Ovary (tissue), 9 donors: ENCODE results near the gene SLC1A5. TPM values are rescaled to one million over a fixed set of nuclear protein-coding genes. Genes with fewer than 3 reads are reported as not detected.

ENCODE experiments used
- DNase-seq, 5 donors: peaks; one replicate each; pipeline ENCODE4 v3.0.0-alpha.2; 2019 to 2020
- H3K27ac ChIP-seq, 2 donors: fragments of 200-600 bp; one replicate each; pipeline versions ENCODE4 v1.5.1 to v1.8.0; 2019 to 2022
- H3K27me3 ChIP-seq: fragments of 200-600 bp; one replicate; pipeline ENCODE4 v1.8.0; 2022
- H3K36me3 ChIP-seq: fragments of 200-600 bp; sonication (generic); one replicate; pipeline ENCODE4 v1.5.1; 2019
- H3K4me1 ChIP-seq: one replicate; pipeline ENCODE4 v1.8.1; 2013; ENCODE audit warnings: mild to moderate bottlenecking, moderate library complexity; ENCODE audit not compliant: insufficient read depth
- H3K4me3 ChIP-seq: fragments of 200-600 bp; sonication (generic); one replicate; pipeline ENCODE4 v1.5.1; 2017
- H3K9me3 ChIP-seq, 2 donors: fragments of 200-600 bp in 1 of 2; sonication (generic) in 1 of 2; one replicate each; pipeline versions ENCODE4 v1.5.1 to v1.8.1; 2013 to 2019; ENCODE audit warnings: mild to moderate bottlenecking in 1 of 2, moderate library complexity in 1 of 2
- EP300 ChIP-seq: sonication (generic); formaldehyde crosslinking; IDR thresholded peaks from one replicate; pipeline ENCODE4 v1.6.1; 2017; ENCODE audit warnings: antibody characterized with exemption
- POLR2A ChIP-seq: fragments of 450-650 bp; IDR thresholded peaks from one replicate; pipeline ENCODE4 v1.6.1; 2017; ENCODE audit warnings: antibody characterized with exemption, mild to moderate bottlenecking, moderate library complexity
- WGBS, 3 donors: extraction: QIAGEN DNeasy Blood & Tissue Kit in 1 of 3; methylation state at CpG; one replicate each; pipeline versions ENCODE4 v1.1.5 to v1.1.7; 2013 to 2017; 5-methylcytosine and 5-hydroxymethylcytosine counted together
- intact Hi-C, 4 donors: fragments of 100-400 bp; cut with DNase I; formaldehyde crosslinking; loops; one replicate each; pipeline versions ENCODE4 v1.11.0 to v1.15.1; 2022 to 2023
- polyA plus RNA-seq, 2 donors: library from polyadenylated mRNA; stranded (reverse); fragments of 200-250 nt in 1 of 2; fragments of 350-450 nt in 1 of 2; fragmentation: Illumina TruSeq in 1 of 2; extraction: RNeasy Lipid Tissue Mini Kit (QIAGEN cat#74804) in 1 of 2; gene quantifications; one replicate each; pipeline ENCODE4 v1.2.3, GENCODE V29; 2013 to 2014
- total RNA-seq, 7 donors: library from RNA; depleted of rRNA in 2 of 7; stranded (reverse); fragments of >200 nt in 2 of 7; fragmentation: NEBNext Ultra II Directional in 3 of 7; extraction: Animal tissue kit (Norgen Biotek cat#: 25700) in 3 of 7; gene quantifications; one replicate each; pipeline versions ENCODE4 v1.1.0 to v1.2.4, GENCODE V29; 2016 to 2023
- TF ChIP-seq, protein P1 (sequence below), 3 donors: fragments of 450-650 bp in 2 of 3; fragments of 200-600 bp in 1 of 3; IDR thresholded peaks; one replicate each; pipeline versions ENCODE4 v1.5.1 to v1.8.0; 2016 to 2022; ENCODE audit warnings: antibody characterized with exemption in 3 of 3, mild to moderate bottlenecking in 1 of 3
- donor health status: DM: no; HTN: no; CAD: no; lungs with moderate emphysema.
- donor health status: DM: no; HTN: no; CAD: no.
- donor health status: Bipolar disorder and iron deficiency.
- donor health status: DM: yes; HTN: yes; CAD: no.
- donor health status: DM: no; HTN: no; CAD: no.
- donor health status: DM: yes; HTN: yes; CAD: no.

SLC1A5 gene
- total and polyA plus RNA-seq, 9 donors, result 26.8 to 339 (median 61.6) TPM

DNA sequence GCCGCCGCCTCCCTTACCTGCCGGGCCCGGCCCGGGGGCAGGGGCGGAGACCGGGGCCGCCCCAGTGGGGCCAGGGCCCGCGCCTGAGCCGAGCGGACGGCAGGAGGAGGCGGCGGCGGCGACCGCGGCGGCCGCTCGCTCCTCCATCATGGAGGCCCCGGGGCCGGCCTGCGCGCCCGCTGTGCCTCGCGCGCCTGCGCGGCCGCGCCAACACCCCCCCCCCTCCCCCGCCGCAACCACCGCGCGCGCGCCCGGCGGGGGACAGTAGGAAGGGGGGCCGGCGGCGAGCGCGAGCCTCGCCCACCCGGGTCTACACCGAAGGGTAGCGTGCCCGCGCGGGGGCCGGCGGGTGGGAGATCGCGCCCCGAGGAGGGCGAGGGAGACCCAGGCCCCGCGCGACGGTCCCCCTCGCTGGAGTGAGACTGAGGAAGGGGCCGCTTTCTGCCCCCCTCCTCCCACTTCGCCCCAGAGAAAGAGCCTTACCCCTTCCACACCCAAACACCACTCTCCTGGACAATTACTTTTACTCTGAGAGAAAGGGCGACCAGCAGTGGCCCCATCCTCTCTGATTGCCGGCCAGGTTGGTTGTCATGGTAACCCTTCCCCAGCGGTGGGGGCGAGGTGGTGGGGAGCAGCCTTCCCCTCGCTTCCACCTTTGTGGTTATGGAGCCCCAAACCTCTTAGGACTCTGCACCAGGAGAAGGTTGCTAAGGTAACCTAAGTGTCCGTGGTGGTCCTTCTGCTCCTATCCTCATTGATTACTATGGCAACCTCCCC is 41.9 kb downstream of the SLC1A5 start, which contains the start of gene STRN4:
Gene STRN4, minus strand, starts transcription at position 170 of the 777 bp plus-strand sequence. Its CDS starts 20 bp downstream, at position 150.
- DNase-seq, result peak; percentile 52 to 79 (median 66)
- Histone ChIP-seq H3K27me3 (no peaks in the 10 kb centered on the region), H3K4me3 (peak within 1 kb of the TSS; percentile 95), H3K36me3 (no peaks in the 10 kb centered on the region), H3K4me1 (peaks cover 11% of the 10 kb centered on the region), H3K9me3 (no peaks in the 10 kb centered on the region), H3K27ac (peak within 1 kb of the TSS; percentile 83 to 93)
- intact Hi-C loops, result loop anchor here in 1 of 4 donors (10.0 kb wide), 1 partner anchor 142 kb away; the partner anchor contains the start of gene CALM3
- TF ChIP-seq, protein P1, sequence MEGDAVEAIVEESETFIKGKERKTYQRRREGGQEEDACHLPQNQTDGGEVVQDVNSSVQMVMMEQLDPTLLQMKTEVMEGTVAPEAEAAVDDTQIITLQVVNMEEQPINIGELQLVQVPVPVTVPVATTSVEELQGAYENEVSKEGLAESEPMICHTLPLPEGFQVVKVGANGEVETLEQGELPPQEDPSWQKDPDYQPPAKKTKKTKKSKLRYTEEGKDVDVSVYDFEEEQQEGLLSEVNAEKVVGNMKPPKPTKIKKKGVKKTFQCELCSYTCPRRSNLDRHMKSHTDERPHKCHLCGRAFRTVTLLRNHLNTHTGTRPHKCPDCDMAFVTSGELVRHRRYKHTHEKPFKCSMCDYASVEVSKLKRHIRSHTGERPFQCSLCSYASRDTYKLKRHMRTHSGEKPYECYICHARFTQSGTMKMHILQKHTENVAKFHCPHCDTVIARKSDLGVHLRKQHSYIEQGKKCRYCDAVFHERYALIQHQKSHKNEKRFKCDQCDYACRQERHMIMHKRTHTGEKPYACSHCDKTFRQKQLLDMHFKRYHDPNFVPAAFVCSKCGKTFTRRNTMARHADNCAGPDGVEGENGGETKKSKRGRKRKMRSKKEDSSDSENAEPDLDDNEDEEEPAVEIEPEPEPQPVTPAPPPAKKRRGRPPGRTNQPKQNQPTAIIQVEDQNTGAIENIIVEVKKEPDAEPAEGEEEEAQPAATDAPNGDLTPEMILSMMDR (IDR thresholded peaks at IDR 0.05), result no peak
- TF ChIP-seq POLR2A, result no peak
- TF ChIP-seq EP300, result no peak
- 0 to 3% (median 1%) methylated on average over 19 to 49 of the region's 74 CpGs for WGBS, 3 donors

DNA sequence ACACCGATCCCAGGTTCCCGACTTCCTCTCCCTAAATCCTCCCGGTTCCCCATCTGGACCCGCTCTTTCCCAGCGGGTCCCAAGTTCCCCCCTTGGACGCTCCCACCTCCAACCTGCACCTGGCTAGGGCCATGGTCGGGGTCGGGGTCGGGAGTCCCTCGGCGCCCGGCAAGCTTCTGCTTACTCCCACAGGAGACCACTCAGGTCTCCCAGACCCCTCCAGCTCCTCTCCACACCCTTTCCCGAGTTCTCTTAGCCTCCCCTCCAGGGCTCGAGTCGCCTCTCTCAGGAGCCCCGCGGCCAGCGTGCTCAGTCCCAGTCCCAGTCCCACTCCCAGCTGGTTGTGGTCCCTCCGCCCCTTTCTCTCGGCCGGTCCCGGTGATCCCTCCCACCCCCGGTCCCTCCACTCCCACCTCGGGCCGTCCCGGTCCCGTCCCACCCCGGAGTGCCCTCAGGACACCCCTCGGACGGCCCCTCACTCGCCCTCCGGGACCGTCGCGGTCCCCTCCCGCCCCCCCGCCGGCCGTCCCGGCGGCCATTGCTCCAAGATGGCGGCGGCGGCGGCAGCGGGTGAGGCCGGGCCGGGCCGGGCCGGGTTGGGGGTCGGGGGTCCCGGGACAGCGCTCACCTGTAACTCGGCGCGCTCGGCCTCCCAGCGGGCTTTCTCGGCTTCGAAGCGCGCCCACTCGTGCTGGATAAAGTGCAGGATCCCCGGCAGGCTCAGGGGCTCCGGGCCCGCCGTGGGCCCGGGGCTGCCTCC is 42.7 kb downstream of the SLC1A5 start, which contains the start of gene FKRP:
Gene FKRP, plus strand, starts transcription at position 537 of the 760 bp plus-strand sequence. CDS start 9,394 bp downstream, outside the sequence.
- Histone ChIP-seq H3K9me3 (no peaks in the 10 kb centered on the region), H3K4me1 (peaks cover 11% of the 10 kb centered on the region), H3K27ac (peak within 1 kb of the TSS; percentile 83 to 93), H3K36me3 (no peaks in the 10 kb centered on the region), H3K27me3 (no peaks in the 10 kb centered on the region), H3K4me3 (peak within 1 kb of the TSS; percentile 95)
- peak in 4 of 5 donors; percentile 45 to 64 (median 59) for DNase-seq
- intact Hi-C loops, result loop anchor here in 1 of 4 donors (10.0 kb wide), 1 partner anchor 141 kb away; the partner anchor contains the start of gene CALM3
- WGBS, 3 donors, result 0 to 2% (median 1%) methylated on average over 25 to 68 of the region's 68 CpGs
- TF ChIP-seq POLR2A, result peak; percentile 34
- no peak for TF ChIP-seq EP300

DNA sequence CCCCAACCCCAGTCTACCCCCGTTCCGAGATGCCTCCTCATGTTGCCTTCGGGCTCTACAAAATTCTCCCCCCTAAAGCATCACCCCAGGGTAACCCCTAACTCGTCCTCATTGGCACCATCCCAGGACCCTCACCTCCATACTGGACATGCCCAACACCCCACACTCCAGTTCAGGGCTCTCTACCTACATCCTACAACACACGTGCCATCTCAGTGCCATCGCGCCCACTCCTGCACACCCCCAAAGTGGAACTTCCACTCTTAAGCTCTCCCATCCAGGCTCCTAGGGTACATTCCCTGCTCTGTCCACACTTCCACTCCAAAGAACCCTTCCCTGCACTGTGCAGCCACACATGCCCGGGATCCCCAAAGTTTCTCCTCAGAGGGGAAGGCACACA is 43.4 kb downstream of the SLC1A5 start:
- H3K4me3 ChIP-seq, result peak overlapping the region; percentile 95
- no peak overlapping the region for H3K27ac ChIP-seq
- intact Hi-C loops, result loop anchor here in 1 of 4 donors (10.0 kb wide), 1 partner anchor 140 kb away; the partner anchor contains the start of gene CALM3
- TF ChIP-seq EP300 (no peak), POLR2A (no peak)
- TF ChIP-seq, protein P1 (IDR thresholded peaks at IDR 0.05), result no peak
- 7 to 14% (median 11%) methylated on average over 8 of the region's 8 CpGs for WGBS, 3 donors
- DNase-seq, result peak in 2 of 5 donors; percentile 31 to 35
- no peaks in the 10 kb centered on the region for H3K27me3 ChIP-seq
- peaks cover 11% of the 10 kb centered on the region for H3K4me1 ChIP-seq
- no peaks in the 10 kb centered on the region for H3K9me3 ChIP-seq
- H3K36me3 ChIP-seq, result no peaks in the 10 kb centered on the region

DNA sequence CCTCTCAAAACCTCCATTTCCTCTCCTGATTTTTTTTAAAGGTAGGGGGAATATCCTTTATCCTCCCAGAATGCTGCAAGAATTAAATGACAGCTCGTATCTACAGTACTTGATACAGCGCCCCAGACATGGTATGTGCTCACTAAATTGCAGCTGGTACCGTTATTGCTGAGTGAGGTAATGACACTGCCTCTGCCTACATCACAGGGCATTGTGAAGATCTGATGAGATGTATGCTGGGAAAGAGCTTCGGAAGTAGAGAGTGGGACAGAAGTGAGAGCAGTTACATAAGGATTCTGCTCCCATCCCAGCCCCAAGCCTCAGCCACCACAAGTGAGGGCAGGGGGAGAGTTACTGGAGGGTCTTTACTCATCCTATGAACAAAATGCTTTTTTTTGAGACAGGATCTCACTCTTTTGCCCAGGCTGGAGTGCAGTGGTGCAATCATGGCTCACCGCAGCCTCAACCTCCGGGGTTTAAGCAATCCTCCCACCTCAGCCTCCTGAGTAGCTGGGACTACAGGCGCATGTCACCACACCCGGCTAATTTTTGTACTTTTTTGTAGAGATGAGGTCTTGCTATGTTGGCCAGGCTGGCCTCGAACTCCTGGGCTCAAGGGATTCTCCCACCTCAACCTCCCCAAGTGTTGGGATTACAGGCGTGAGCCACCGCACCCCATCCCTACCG is 44.2 kb downstream of the SLC1A5 start:
- Histone ChIP-seq H3K27ac (no peak overlapping the region), H3K9me3 (no peaks in the 10 kb centered on the region), H3K27me3 (no peaks in the 10 kb centered on the region), H3K4me1 (peaks cover 11% of the 10 kb centered on the region), H3K36me3 (no peaks in the 10 kb centered on the region), H3K4me3 (no peak overlapping the region)
- no peak for DNase-seq
- TF ChIP-seq, protein P1 (IDR thresholded peaks at IDR 0.05), result no peak
- TF ChIP-seq POLR2A (no peak), EP300 (no peak)
- intact Hi-C loops, result loop anchor here in 1 of 4 donors (10.0 kb wide), 1 partner anchor 139 kb away; the partner anchor contains the start of gene CALM3
- 80 to 85% (median 83%) methylated on average over 12 of the region's 12 CpGs for WGBS, 3 donors
